Upper lobe of left lung (tissue), 4 donors: ENCODE measurements around the gene BRS3.

ENCODE experiments used
- EP300 ChIP-seq, 4 donors: sonication (generic); formaldehyde crosslinking; IDR thresholded peaks; one replicate each; pipeline ENCODE4 v1.5.1; 2017; ENCODE audit warnings: antibody characterized with exemption in 4 of 4, control low read depth in 2 of 4
- TF ChIP-seq, protein P1 (sequence below), 6 experiments: fragments of 450-650 bp in 4 of 6; fragments of 200-600 bp in 2 of 6; sonication (generic) in 2 of 6; IDR thresholded peaks; one replicate each; pipeline ENCODE4 v1.5.1; 2016 to 2019; ENCODE audit warnings: antibody characterized with exemption in 6 of 6

- TF ChIP-seq, protein P1, sequence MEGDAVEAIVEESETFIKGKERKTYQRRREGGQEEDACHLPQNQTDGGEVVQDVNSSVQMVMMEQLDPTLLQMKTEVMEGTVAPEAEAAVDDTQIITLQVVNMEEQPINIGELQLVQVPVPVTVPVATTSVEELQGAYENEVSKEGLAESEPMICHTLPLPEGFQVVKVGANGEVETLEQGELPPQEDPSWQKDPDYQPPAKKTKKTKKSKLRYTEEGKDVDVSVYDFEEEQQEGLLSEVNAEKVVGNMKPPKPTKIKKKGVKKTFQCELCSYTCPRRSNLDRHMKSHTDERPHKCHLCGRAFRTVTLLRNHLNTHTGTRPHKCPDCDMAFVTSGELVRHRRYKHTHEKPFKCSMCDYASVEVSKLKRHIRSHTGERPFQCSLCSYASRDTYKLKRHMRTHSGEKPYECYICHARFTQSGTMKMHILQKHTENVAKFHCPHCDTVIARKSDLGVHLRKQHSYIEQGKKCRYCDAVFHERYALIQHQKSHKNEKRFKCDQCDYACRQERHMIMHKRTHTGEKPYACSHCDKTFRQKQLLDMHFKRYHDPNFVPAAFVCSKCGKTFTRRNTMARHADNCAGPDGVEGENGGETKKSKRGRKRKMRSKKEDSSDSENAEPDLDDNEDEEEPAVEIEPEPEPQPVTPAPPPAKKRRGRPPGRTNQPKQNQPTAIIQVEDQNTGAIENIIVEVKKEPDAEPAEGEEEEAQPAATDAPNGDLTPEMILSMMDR (IDR thresholded peaks at IDR 0.05) = no peak
- no peak for TF ChIP-seq EP300 (IDR thresholded peaks at IDR 0.05)
Measured at GRCh38 chrX:136525738-136526606, 38.2 kb downstream of the BRS3 start.
